Hematopoietic multipotent progenitor cell treated with erythropoietin and hydrocortisone succinate and interleukin-3 and kit ligand, for 8 days (in vitro differentiated cells): ENCODE measurements around the gene SEPHS1.
"Not testable (repeated sequence)": the region's sequence is repeated elsewhere in the genome, so short reads cannot be mapped to it uniquely, and the experiment has no call there.

Source experiments
- DNase-seq: peaks from one replicate; pipeline ENCODE4 v3.0.0-alpha.2; 2015

SEPHS1 gene

GRCh38 chr10:13356392-13356791 is 8.3 kb upstream of the SEPHS1 start:
- no peak for DNase-seq

- DNase-seq: no peak
Measured at GRCh38 chr10:13354783-13355182, 6.7 kb upstream of the SEPHS1 start.

- DNase-seq: peak; percentile 17
Measured at GRCh38 chr10:13352519-13352918, 4.4 kb upstream of the SEPHS1 start.

DNA sequence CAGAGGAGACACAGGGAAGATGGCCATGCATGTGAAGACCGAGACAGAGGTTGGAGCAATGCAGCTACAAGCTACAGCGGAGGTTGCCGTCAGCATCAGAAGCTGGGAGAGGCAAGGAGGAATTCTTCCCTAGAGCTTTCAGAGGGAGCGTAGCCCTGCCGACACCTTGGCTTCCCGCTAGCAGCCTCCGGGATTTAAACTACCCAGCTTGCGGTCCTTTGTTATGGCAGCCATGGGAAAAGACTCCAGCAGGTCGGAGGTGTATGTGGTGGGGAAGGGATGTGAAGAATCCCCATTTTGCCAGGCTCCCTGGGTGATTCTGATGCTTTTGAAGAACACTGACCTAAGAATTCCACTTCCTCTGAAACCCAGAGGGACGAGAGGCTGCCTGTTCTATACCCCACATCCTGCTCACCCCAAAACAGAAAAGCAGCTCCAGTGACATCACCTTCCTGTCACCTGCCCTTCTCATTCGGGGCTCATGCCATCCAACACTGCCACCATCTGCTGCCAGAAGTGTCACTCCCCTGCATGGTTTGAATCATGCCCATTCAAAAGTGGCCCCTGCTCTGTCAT is 3.3 kb upstream of the SEPHS1 start:
- DNase-seq: no peak

DNA sequence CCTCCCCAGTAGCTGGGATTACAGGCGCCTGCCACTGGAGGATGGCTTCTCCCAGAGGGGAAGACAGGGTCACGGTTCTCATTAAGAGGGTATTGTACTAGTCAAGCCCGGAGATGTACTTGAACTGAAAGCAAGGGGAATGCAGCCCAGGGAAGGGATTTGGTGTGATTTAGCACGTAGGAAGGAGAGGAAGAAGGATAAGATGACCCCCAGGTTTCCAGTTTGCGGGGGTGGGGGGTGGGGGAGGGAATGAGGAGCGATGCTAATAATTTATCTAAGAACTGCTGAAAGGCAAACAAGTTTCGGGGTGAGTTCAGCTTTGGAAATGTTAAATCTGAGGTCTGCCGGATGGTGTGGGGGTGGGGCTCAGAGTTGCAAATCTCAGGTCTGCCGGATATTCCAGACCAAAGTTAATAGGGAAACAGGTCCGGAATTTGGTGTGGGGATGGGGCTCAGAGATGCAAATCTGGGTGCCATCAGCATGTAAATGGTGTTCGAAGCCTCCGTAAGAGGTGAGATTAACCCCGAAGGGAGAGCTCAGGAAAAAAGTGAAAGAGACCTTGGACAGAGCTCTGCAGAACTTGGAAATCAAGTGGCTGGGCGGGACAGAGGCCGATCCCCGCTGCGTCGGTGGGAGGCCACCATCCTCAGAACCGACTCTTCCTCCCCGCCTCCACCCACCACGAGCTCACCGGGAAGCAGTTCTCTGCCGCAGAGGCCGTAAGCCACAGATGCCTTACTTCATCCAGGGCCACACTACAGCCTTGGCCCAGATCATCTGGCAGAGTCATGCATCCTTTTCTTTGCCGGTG is 1.6 kb upstream of the SEPHS1 start:
- DNase-seq: peak; percentile 25

DNA sequence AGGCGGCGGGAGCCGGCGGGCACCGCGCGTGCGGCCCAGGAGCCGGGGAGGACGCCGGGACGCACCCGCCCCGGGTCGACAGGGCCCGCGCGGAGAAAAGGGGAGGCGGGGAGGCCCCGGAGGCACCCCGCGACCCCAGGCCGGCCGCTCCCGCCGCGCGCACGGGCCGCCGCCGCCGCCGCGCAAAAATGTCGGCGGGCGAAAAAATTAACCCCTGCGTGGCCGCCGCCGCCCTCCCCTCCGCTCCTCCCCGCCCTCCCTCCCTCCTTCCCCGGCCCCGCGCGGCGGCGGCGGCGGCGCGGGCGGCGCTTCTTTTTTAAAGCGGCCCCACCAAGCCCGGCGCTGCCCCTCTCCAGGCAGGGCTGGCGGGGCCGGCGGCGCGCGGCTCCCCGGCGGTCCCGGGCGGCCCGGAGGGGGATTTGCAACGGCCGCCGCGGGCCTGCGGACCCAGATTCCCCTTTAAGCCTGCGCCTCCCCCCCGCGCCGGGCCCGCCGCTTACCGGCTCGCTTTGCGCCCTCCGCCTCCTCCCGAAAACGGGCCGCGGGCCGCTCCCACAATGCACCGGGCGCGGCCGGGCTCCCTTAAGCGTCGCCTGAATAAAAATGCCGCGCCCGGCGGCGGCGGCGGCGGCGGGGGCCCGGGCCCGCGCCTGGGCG is 465 bp downstream of the SEPHS1 start:
- DNase-seq: peak; percentile 76

- peak; percentile 32 for DNase-seq
Measured at GRCh38 chr10:13347043-13347499, 1.0 kb downstream of the SEPHS1 start.

GRCh38 chr10:13346283-13347042 is 1.6 kb downstream of the SEPHS1 start:
- peak; percentile 18 for DNase-seq

DNA sequence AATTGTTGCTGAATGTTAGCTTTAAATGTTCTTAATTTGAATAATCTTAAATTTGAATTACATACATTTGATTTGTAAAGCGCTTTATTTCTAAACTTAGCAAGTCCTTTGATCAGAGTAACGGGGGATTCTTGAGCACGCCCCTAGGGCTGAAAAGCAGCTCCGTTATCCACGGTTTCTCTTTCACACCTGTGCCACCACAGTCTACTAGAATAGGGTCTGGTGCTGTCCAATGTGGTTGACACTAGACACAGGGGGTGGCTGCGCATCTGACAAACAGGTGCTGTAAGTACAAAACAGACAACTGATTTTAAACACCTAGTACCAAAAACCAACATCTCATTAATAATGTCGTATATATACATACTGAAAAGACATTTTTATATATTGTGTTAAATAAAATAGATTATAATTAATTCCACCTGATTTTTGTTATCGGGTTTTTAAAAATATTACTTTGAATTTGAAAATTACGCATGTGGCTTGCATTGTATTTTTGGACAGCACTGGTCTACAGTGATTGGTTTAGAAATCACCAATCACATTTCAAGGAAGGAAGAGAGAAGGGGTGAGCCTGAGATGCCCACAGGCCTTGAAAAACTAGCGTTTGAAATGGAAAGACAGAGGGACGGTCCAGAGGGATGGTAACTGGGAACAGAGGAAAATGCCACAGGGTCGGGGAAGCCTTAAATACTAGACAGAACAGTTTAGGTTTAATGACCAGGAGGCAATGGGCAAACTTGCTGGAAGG is 7.3 kb downstream of the SEPHS1 start:
- no peak for DNase-seq

GRCh38 chr10:13340068-13340467 is 8.0 kb downstream of the SEPHS1 start:
- DNase-seq: no peak

- no peak for DNase-seq
Measured at GRCh38 chr10:13338390-13339110, 9.5 kb downstream of the SEPHS1 start.

- no peak for DNase-seq
Measured at GRCh38 chr10:13337827-13338196, 10.3 kb downstream of the SEPHS1 start.

- DNase-seq: no peak
Measured at GRCh38 chr10:13337128-13337826, 10.8 kb downstream of the SEPHS1 start.

DNA sequence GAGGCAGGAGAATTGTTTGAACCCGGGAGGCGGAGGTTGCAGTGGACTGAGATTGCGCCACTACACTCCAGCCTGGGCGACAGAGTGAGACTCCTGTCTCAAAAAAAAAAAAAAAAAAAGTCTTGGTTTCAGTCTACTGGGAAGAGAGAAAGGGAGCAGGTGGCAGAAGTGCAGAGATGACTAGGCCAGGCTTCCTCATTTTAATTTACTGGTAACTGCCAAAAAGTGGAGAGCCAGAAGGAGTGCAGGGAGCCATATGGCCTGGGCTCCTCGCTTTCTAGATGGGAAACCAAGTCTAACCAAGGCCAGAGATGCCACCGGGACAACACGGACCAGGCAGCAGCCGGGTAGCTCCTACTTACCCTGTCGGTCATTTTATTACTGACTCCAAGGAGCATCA is 12.2 kb downstream of the SEPHS1 start:
- no peak for DNase-seq

DNA sequence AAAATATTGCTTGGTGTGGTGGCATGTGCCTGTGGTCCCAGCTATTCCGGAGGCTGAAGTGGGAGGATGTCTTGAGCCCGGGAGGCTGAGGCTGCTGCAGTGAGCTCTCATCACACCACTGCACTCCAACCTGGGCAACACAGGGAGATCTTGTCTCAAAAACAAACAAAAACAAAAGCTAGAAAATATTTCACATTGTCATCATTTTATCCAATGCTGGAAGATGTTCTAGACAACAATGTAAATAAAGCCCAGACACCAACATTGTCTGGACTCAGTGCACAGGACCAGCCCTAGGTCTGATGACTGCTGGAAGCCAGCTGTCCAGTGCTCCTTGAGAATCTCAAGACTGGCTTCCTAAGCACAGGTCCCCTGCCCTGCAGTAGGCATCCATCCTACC is 13.5 kb downstream of the SEPHS1 start:
- no peak for DNase-seq

DNA sequence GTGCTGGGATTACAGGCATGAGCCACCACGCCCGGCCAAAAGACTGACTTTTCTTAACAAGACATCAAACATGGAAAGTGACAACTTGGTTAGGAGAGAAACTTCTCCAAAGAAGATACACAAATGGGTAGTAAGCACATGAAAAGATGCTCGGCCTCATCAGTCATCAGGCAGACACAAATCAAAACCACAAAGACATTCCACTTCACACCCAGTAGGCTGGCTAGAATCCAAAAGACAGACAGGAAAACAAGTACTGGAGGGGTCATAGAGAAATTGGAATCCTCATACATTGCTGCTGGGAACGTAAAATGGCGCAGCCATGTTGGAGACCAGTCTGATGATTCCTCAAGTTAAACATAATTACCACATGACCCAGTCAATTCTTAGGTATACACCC is 16.4 kb downstream of the SEPHS1 start:
- no peak for DNase-seq

GRCh38 chr10:13330980-13331379 is 17.1 kb downstream of the SEPHS1 start:
- not testable (repeated sequence) for DNase-seq

DNA sequence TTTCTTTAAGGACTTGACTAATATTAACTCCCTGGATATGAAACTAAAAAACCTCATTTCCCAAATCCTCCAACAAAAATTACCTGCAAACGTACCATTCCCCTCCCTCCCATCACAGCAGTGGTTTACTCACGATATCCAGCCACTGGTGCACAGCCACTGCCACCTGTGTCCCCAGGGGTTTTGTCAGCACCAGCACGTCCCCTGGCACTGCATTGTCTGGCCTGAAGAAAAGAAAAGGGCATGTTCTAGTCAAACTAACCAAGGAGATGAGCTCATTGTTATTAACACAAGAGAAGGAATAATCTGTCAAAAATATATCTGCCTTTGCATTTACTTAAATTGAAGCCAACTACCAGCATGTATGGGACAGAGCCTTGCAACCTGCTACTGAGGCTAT is 18.5 kb downstream of the SEPHS1 start:
- no peak for DNase-seq

GRCh38 chr10:13328613-13329012 is 19.5 kb downstream of the SEPHS1 start:
- no peak for DNase-seq

DNA sequence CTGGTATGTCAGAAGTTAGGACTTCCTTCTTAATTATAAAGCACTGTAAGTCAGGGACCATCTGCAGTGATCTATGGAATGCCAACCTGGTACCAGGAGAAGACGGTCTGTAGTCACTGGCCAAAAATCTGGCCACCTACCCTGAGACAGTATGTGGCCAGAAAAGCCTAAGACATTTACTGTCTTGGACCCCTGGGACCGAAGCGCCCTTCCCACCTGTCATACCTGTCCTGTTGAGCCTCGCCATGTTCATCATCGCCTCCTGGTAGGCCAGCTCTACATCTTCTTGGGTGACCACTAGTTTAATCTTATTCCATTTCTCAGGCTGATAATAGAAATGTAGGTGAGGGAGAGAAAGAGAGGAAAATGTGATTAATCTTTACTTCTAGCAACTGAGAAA is 20.0 kb downstream of the SEPHS1 start:
- no peak for DNase-seq

DNA sequence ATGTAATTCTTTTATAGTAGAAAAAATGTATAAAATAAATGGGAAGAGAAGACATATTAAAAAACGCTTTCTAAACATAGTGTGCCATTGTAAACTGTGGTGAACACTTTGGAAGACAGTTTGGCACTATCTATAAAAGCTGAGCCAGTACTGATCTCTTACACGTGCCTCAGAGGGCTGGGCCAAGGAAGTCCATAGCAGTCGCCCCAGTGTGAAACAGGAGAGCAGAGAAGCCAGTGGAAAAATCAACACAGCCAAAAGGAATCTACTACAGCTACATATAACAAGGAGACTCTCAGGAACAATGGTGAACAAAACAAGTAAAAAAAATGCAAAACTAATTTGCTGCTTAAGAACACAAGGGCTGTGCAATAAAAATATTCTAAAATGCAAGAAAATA is 20.6 kb downstream of the SEPHS1 start:
- no peak for DNase-seq
